ENCODE data around the gene CYB561D2. TPM values are rescaled to one million over a fixed set of nuclear protein-coding genes. Genes with fewer than 3 reads are reported as not detected.
"Not testable (repeated sequence)": the region's sequence is repeated elsewhere in the genome, so short reads cannot be mapped to it uniquely, and the experiment has no call there.

CYB561D2 gene, protein sequence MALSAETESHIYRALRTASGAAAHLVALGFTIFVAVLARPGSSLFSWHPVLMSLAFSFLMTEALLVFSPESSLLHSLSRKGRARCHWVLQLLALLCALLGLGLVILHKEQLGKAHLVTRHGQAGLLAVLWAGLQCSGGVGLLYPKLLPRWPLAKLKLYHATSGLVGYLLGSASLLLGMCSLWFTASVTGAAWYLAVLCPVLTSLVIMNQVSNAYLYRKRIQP
- 10 to 100 TPM; 11.9 to 18.3 (median 15.3) TPM for polyA plus RNA-seq (ENCODE audit: insufficient read length in 4 of 4)

DNA sequence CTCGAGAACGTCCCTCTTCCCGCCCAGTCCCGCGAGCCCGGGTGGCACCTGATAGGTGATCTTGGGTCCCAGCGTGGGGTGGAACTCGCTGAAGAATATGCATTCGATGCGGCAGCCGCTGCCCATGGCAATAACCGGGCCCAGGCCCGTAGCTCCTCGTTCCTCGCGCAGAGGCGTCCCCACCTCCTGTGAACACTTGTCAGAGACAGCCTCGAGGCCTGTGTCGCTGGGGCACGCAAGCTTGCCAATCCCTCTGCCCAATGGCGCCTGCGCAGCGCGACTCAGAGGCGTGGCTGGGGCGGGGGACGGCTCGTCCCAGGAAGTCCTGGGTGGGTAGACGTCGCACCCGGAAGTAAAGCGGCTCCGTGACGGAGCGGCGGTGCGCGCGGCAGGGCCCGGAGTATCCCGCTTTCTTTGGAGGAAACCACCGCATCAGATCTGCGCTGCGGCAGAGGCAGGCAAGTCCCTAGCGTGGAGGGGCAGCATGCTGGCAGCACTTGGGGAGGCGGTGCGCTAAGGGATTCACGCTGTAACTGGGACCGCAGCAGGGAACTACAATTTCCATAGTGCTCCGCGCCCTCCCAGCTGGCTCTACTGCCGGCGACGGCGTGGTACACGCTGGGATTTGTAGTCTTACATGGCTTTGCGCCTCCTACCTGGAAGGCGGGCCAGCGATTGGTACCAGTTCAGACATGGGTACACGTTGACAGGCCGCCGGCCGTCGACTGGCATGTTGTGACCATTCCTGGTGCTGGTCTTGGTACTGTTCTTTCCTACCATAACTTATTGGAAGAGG is at the start of gene CYB561D2, which contains the start of gene NPRL2:
Gene CYB561D2, plus strand, starts transcription at position 336 of the 796 bp plus-strand sequence. CDS start 572 bp downstream, outside the sequence.
Gene NPRL2, minus strand, starts transcription at position 249 of the 796 bp plus-strand sequence. Its CDS starts 123 bp downstream, at position 126.
- DNase-seq (ENCODE audit: low read depth in 4 of 4, low spot score in 3 of 4), result peak; percentile 83 to 89 (median 86)

GRCh38 chr3:50302095-50303012 is 48.3 kb upstream of the CYB561D2 start:
- DNase-seq (ENCODE audit: low read depth in 4 of 4, low spot score in 3 of 4), result no peak

- DNase-seq (ENCODE audit: low read depth in 4 of 4, low spot score in 3 of 4), result no peak
Measured at GRCh38 chr3:50303013-50303815, 47.4 kb upstream of the CYB561D2 start, which contains the start of gene HYAL1. HYAL1 (minus strand) TSS chr3:50303574; CDS start chr3:50302956, 618 bp downstream.

- no peak for DNase-seq (ENCODE audit: low read depth in 4 of 4, low spot score in 3 of 4)
Measured at GRCh38 chr3:50304601-50305000, 46.1 kb upstream of the CYB561D2 start.

DNA sequence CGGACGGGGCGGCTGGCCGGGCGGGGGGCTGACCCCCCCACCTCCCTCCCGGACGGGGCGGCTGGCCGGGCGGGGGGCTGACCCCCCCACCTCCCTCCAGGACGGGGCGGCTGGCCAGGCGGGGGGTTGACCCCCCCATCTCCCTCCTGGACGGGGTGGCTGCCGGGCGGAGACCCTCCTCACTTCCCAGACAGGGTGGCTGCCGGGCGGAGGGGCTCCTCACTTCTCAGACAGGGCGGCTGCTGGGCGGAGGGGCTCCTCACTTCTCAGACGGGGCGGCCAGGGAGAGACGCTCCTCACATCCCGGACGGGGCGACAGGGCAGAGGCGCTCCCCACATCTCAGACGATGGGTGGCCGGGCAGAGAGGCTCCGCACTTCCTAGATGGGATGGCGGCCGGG is 38.6 kb upstream of the CYB561D2 start:
- not testable (repeated sequence) for DNase-seq (ENCODE audit: low read depth in 4 of 4, low spot score in 3 of 4)

DNA sequence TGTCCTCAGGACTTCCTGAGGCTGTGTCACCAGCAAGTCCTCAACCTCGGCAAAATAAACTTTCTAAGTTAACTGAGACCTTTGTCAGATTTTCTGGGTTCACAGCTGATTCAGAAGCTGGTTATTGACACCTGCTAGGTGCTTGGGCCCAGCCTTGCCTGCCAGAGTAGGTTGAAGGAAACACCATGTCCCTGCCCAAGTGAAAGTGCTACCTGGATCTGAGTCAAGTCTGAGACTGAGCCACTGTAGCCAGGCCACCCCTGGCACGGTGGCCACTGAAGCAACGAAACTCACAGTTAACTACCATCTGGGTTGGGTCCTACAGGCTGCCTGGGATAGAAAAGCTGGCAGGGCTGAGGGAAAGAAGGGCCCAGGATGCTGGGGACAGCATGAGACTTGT is 36.3 kb upstream of the CYB561D2 start:
- no peak for DNase-seq (ENCODE audit: low read depth in 4 of 4, low spot score in 3 of 4)

DNA sequence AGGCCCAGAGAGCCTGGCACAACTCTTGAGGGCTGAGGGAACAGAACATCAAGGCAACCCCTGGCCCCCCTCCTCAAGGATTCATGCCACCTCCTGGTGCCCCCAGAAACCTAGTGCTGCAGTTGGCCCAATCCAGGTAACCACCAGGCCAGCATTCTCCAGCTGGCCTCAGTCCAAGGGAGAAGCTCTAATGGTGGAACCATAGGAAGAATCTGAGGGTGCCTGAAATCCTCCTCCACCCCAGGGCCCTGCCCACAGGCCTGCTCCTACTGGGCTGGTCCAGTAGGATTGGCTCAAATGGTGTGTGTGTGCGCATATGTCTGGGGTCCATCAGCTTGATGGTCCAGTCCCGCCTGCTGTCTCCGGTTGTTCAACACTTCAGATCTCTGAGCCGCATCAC is 35.8 kb upstream of the CYB561D2 start:
- no peak for DNase-seq (ENCODE audit: low read depth in 4 of 4, low spot score in 3 of 4)

GRCh38 chr3:50316657-50317242 is 33.9 kb upstream of the CYB561D2 start:
- DNase-seq (ENCODE audit: low read depth in 4 of 4, low spot score in 3 of 4), result no peak

GRCh38 chr3:50317300-50317699 is 33.4 kb upstream of the CYB561D2 start:
- no peak for DNase-seq (ENCODE audit: low read depth in 4 of 4, low spot score in 3 of 4)

DNA sequence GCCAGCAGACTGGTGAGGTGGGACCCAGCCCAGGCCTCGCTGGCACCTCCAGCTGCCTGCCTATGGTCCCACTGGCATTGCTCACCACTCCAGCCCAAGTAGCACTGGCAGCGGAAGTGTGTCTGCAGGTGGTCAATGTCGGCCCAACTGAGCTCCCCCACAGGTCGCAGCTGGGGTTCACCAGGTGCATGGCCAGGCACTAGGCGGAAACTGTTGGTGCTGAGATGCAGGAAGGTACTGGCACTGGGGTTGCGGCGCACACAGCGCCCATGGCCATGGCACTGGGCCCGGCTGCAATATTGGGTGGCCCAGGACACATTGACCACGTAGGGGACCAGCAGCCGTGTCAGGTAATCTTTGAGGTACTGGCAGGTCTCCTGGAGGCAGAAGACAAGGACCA is 32.5 kb upstream of the CYB561D2 start:
- no peak for DNase-seq (ENCODE audit: low read depth in 4 of 4, low spot score in 3 of 4)

GRCh38 chr3:50318615-50319014 is 32.0 kb upstream of the CYB561D2 start:
- no peak for DNase-seq (ENCODE audit: low read depth in 4 of 4, low spot score in 3 of 4)

DNA sequence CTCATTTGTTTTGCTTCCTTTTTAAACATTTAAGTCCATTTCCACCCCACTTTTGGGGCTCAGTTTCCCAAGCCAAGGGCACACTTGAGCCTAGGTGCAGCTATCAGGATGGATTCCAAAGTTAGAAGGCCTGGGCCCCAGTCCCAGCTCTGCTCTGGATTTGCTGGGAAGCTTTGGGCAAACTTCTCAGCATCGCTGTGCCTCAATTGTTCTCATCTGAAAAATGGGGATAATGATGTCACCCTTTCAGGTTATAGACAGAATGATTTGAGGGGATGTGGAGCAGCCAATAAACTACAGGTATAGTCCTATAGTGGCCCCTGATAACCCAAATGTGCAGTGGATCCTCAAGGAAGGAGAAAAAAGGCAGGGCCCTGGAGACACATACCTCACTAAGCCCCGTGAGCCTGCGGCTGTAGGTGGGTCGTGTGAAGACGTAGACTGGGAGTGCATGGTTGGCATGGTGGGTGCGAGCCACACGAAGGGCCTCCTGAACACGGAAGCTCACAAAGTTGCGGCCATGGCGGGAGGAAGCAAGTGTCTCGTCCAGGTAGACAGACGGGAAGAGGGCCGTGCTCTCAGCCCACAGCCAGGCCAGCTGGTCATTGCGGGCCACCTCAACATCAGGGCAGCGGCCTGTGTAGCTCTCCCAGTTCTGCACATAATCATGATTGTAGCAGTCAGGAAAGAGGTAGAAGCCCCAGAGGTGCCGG is 31.3 kb upstream of the CYB561D2 start:
- no peak for DNase-seq (ENCODE audit: low read depth in 4 of 4, low spot score in 3 of 4)

DNA sequence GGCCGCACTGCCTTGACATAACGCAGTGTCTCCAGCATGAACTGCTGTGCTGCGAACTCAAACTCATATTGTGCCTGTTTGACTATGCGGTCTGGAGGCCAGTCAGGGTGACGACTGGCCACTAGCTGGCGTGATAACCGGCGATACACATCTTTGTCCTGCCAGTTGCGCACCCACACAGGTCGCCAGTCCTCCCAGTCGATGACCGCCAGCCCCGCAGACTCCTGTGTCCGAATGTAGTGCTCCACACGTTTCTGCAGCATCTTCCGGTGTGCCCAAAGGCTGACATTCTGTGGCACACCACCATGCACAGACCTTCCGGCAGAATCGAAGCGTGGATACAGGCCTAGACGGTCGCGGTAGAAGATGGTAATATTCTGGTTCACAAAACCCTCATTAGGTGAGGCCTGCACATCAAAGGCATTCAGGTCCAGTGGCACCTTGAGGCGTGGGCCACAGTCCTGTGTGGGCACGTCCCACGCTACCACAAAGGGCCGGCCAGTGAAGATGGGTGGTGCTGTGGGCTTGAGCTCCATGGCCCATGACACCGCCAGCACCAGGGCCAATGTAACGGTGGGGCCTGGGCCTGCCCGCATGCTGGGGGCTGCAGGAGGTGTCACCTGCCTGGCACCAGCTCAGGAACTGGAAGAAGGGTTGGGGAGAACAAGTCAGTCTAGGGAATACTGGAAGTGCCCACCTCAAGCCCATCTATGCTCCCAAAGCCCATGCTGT is 30.6 kb upstream of the CYB561D2 start:
- no peak for DNase-seq (ENCODE audit: low read depth in 4 of 4, low spot score in 3 of 4)

DNA sequence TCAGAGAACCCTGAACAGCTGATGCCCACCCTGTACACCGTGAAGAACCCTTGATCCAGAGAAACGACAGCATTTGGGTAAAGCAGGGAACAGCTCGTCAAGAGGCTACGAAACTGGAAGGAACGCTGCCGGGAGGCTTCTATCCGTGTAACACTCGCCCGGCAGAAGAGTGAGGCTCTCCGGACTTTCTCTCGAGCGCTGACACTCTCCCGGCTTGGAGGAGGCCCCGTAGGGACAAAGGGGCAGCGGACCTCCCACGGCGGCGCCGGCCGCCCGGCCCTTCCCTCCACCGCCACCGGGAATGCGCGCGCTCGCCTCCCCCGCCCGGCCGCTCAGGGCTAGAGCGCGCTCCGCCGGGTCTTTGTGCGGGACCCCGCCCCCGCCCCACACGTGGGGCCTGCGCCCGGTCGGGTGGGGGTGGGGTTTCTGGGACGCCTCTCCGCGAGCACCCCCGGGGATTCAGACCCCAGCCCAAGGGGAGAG is 29.8 kb upstream of the CYB561D2 start:
- peak in 1 of 4 donors; percentile 78 for DNase-seq (ENCODE audit: low read depth in 4 of 4, low spot score in 3 of 4)

GRCh38 chr3:50321336-50322114 is 29.1 kb upstream of the CYB561D2 start:
- peak in 3 of 4 donors; percentile 81 to 86 (median 85) for DNase-seq (ENCODE audit: low read depth in 4 of 4, low spot score in 3 of 4)

DNA sequence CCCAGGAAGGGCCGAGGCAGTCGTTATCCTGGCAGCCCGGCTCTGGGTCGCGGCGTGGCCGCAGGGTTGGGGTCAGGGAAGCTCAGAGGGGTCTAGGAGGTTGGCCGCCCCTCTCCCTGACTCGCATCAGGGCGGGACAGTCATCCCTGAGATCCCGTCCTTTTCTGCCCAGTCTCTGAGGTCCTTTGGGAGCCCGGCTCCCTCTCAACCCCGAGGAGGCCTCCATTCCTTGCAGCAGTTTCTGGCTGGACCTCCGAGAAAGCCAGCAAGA is 28.6 kb upstream of the CYB561D2 start:
- DNase-seq (ENCODE audit: low read depth in 4 of 4, low spot score in 3 of 4), result no peak

- no peak for DNase-seq (ENCODE audit: low read depth in 4 of 4, low spot score in 3 of 4)
Measured at GRCh38 chr3:50322386-50323091, 28.1 kb upstream of the CYB561D2 start, which contains the start of gene HYAL2. HYAL2 (minus strand) TSS chr3:50322745; CDS start chr3:50320489, 2,256 bp downstream.
